Breast epithelium (tissue), 3 donors: ENCODE results near the gene ALK.

Experiments
- POLR2A ChIP-seq: fragments of 450-650 bp; IDR thresholded peaks from one replicate; pipeline ENCODE4 v1.6.1; 2016; ENCODE audit warnings: antibody characterized with exemption, mild to moderate bottlenecking, moderate library complexity
- TF ChIP-seq, protein P1 (sequence below), 3 donors: fragments of 450-650 bp; IDR thresholded peaks; one replicate each; pipeline ENCODE4 v1.5.1; 2016 to 2017; ENCODE audit warnings: antibody characterized with exemption in 3 of 3, mild to moderate bottlenecking in 3 of 3, moderate library complexity in 3 of 3

DNA sequence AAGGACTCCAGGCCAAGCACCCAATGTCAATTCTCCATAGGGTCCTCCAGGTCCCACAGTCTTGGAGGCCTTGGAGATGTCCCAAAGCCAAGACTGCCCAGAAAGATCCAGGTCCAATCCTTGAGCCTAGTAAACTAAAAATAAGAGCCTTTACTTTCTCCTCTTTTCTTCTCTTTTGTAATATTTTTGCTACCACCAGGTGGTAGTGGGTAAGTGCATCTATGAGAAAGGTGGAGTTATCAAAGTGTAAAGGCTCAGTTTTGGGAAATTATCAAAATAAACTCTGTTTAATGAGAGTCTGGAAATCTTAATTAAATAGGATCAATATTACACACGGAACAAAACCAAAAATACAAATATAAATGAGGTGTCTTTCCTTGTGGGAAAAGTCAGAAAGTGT is 276.4 kb downstream of the ALK start:
- TF ChIP-seq, protein P1, sequence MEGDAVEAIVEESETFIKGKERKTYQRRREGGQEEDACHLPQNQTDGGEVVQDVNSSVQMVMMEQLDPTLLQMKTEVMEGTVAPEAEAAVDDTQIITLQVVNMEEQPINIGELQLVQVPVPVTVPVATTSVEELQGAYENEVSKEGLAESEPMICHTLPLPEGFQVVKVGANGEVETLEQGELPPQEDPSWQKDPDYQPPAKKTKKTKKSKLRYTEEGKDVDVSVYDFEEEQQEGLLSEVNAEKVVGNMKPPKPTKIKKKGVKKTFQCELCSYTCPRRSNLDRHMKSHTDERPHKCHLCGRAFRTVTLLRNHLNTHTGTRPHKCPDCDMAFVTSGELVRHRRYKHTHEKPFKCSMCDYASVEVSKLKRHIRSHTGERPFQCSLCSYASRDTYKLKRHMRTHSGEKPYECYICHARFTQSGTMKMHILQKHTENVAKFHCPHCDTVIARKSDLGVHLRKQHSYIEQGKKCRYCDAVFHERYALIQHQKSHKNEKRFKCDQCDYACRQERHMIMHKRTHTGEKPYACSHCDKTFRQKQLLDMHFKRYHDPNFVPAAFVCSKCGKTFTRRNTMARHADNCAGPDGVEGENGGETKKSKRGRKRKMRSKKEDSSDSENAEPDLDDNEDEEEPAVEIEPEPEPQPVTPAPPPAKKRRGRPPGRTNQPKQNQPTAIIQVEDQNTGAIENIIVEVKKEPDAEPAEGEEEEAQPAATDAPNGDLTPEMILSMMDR (IDR thresholded peaks at IDR 0.05): no peak
- TF ChIP-seq POLR2A: no peak
